Measurements from ENCODE around the gene CTNNA2.

GRCh38 chr2:79593237-79593867 lies 80.5 kb downstream of the CTNNA2 start:
- TF ChIP-seq CREB5 (CRISPR knock-in tag; IDR thresholded peaks at IDR 0.05; ENCODE audit: low read depth) (no peak), PPARA (CRISPR knock-in tag; IDR thresholded peaks at IDR 0.05; ENCODE audit: borderline replicate concordance) (no peak), PATZ1 (CRISPR knock-in tag; IDR thresholded peaks at IDR 0.05; ENCODE audit: borderline replicate concordance) (no peak), ZNF565 (CRISPR knock-in tag; conservative IDR thresholded peaks at IDR 0.05; ENCODE audit: low read depth) (no peak), TCF4 (CRISPR knock-in tag; IDR thresholded peaks at IDR 0.05; ENCODE audit: borderline replicate concordance) (no peak), CSDC2 (CRISPR knock-in tag; IDR thresholded peaks at IDR 0.05) (no peak), SNAI2 (CRISPR knock-in tag; IDR thresholded peaks at IDR 0.05) (no peak), GLIS3 (CRISPR knock-in tag; IDR thresholded peaks at IDR 0.05) (no peak), ARNTL (CRISPR knock-in tag; IDR thresholded peaks at IDR 0.05; ENCODE audit: borderline replicate concordance, low read depth) (no peak), ZNF70 (CRISPR knock-in tag; IDR thresholded peaks at IDR 0.05) (no peak), ZFP3 (CRISPR knock-in tag; IDR thresholded peaks at IDR 0.05) (no peak), ZNF8 (CRISPR knock-in tag; IDR thresholded peaks at IDR 0.05) (no peak), POU6F1 (CRISPR knock-in tag; IDR thresholded peaks at IDR 0.05; ENCODE audit: borderline replicate concordance, low read depth) (no peak), TSHZ2 (CRISPR knock-in tag; IDR thresholded peaks at IDR 0.05) (no peak)
